Smooth muscle cell (in vitro differentiated cells): Measurements from ENCODE around the gene ALKBH7. TPM values are rescaled to one million over a fixed set of nuclear protein-coding genes. Genes with fewer than 3 reads are reported as not detected.

Source experiments
- DNase-seq: peaks from one replicate; lab custom pipeline; 2025; ENCODE audit not compliant: unreplicated experiment; lab: John Stamatoyannopoulos, UW
- H2AFZ ChIP-seq: fragments of 200-600 bp; sonication (generic); 2 replicates; pipeline ENCODE4 v1.6.0; 2016; ENCODE audit warnings: antibody characterized with exemption, low read depth, mild to moderate bottlenecking
- H3F3A ChIP-seq: fragments of 200-600 bp; sonication (generic); 2 replicates; pipeline ENCODE4 v1.6.0; 2017; ENCODE audit warnings: antibody characterized with exemption, low read depth
- H3K27ac ChIP-seq: fragments of 200-600 bp; sonication (generic); 2 replicates; pipeline ENCODE4 v1.5.1; 2016; ENCODE audit warnings: low read depth, mild to moderate bottlenecking
- H3K27me3 ChIP-seq: fragments of 200-600 bp; sonication (generic); 2 replicates; pipeline ENCODE4 v1.6.1; 2016; ENCODE audit warnings: low read depth, mild to moderate bottlenecking
- H3K36me3 ChIP-seq: fragments of 200-600 bp; sonication (generic); 2 replicates; pipeline ENCODE4 v1.5.1; 2016; ENCODE audit warnings: low read depth
- H3K4me1 ChIP-seq: fragments of 200-600 bp; sonication (generic); 2 replicates; pipeline ENCODE4 v1.5.1; 2016; ENCODE audit warnings: low read depth
- H3K4me2 ChIP-seq: fragments of 200-600 bp; sonication (generic); 2 replicates; pipeline ENCODE4 v1.6.0; 2016; ENCODE audit warnings: mild to moderate bottlenecking
- H3K4me3 ChIP-seq: fragments of 200-600 bp; sonication (generic); 2 replicates; pipeline ENCODE4 v1.5.1; 2016; ENCODE audit warnings: mild to moderate bottlenecking
- H3K79me2 ChIP-seq: fragments of 200-600 bp; sonication (generic); 2 replicates; pipeline ENCODE4 v1.6.0; 2016; ENCODE audit warnings: low read depth, mild to moderate bottlenecking
- H3K9ac ChIP-seq: fragments of 200-600 bp; sonication (generic); 2 replicates; pipeline ENCODE4 v1.6.0; 2016; ENCODE audit warnings: low read depth
- H3K9me3 ChIP-seq: fragments of 200-600 bp; sonication (generic); replicated peaks from 2 replicates; pipeline ENCODE4 v1.5.1; 2016; ENCODE audit warnings: low read depth
- H4K20me1 ChIP-seq: fragments of 200-600 bp; sonication (generic); 2 replicates; pipeline ENCODE4 v1.6.0; 2016; ENCODE audit warnings: low read depth
- CTCF ChIP-seq: fragments of 200-600 bp; sonication (generic); IDR thresholded peaks from 2 replicates; pipeline ENCODE4 v1.5.1; 2017; ENCODE audit warnings: borderline replicate concordance, mild to moderate bottlenecking, antibody characterized with exemption; ENCODE audit not compliant: insufficient read depth, poor library complexity, severe bottlenecking
- WGBS: methylation state at CpG from one replicate; pipeline ENCODE4 v1.1.7; 2016; ENCODE audit warnings: low lambda C conversion rate; 5-methylcytosine and 5-hydroxymethylcytosine counted together
- polyA plus RNA-seq: library from polyadenylated mRNA; unstranded; fragments of >200 nt; fragmentation: Nextera tagmentation; extraction: Ambion mirVana; gene quantifications from 2 replicates; pipeline ENCODE4 v1.2.1, GENCODE V29; 2016
- total RNA-seq: library from RNA; depleted of rRNA; stranded (reverse); fragments of >200 nt; gene quantifications from 2 replicates; pipeline ENCODE4 v1.2.3, GENCODE V29; 2014

The ALKBH7 gene, protein sequence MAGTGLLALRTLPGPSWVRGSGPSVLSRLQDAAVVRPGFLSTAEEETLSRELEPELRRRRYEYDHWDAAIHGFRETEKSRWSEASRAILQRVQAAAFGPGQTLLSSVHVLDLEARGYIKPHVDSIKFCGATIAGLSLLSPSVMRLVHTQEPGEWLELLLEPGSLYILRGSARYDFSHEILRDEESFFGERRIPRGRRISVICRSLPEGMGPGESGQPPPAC
- total RNA-seq (34.4 and 38.2 TPM in 2 replicates), polyA plus RNA-seq (100 and 103 TPM in 2 replicates)

GRCh38 chr19:6372594-6373095 lies at the start of gene ALKBH7:
Gene ALKBH7 (plus strand): TSS chr19:6372794. CDS start chr19:6372821, 27 bp downstream.
- WGBS, result 1% methylated on average over 44 of the region's 47 CpGs
- peak within 1 kb of the TSS; percentile 86 for H3K4me2 ChIP-seq
- no peaks in the 10 kb centered on the region for H3K9me3 ChIP-seq

DNA sequence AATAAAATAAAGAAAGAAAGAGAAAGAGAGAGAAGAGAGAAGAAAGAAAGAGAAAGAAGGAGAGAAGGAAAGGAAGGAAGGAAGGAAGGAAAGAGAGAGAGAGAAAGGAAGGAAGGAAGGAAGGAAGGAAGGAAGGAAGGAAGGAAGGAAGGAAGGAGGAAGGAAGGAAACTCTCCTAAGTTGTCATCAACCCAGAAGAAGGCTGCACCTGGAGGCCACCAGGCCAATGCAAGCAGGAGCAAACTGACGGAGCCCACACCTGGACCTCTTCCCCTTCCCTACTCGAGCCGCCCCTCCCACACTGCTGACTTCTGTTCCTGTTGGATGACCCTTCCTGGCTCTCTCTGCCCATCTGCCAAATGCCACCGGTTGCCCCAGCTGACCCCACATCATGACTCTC lies 47.8 kb upstream of the ALKBH7 start:
- Histone ChIP-seq H3K27ac (no peak overlapping the region), H3K4me3 (no peak overlapping the region), H3K36me3 (no peaks in the 10 kb centered on the region), H2AFZ (no peak overlapping the region), H3K4me1 (no peaks in the 10 kb centered on the region), H3K27me3 (no peaks in the 10 kb centered on the region), H3K9me3 (no peaks in the 10 kb centered on the region), H3K79me2 (no peaks in the 10 kb centered on the region), H3K4me2 (no peak overlapping the region), H3F3A (no peaks in the 10 kb centered on the region), H4K20me1 (no peaks in the 10 kb centered on the region), H3K9ac (no peak overlapping the region)
- 78% methylated on average over 4 of the region's 4 CpGs for WGBS
- no peak for DNase-seq
- TF ChIP-seq CTCF, result no peak

More at GRCh38 chr19:6372594-6373095, at the start of gene ALKBH7:
- peak within 1 kb of the TSS; percentile 86 for H2AFZ ChIP-seq
- H3K36me3 ChIP-seq, result no peaks in the 10 kb centered on the region
- H3K9ac ChIP-seq, result peak within 1 kb of the TSS; percentile 87
- H3K27me3 ChIP-seq, result no peaks in the 10 kb centered on the region
- no peak for TF ChIP-seq CTCF
- peaks cover 5% of the 10 kb centered on the region for H3K4me1 ChIP-seq
- peak within 1 kb of the TSS; percentile 94 for H3K27ac ChIP-seq
- peaks cover 9% of the 10 kb centered on the region for H3F3A ChIP-seq
- H3K79me2 ChIP-seq, result no peaks in the 10 kb centered on the region
- no peaks in the 10 kb centered on the region for H4K20me1 ChIP-seq
- DNase-seq, result peak; percentile 98
- H3K4me3 ChIP-seq, result peak within 1 kb of the TSS; percentile 81

DNA sequence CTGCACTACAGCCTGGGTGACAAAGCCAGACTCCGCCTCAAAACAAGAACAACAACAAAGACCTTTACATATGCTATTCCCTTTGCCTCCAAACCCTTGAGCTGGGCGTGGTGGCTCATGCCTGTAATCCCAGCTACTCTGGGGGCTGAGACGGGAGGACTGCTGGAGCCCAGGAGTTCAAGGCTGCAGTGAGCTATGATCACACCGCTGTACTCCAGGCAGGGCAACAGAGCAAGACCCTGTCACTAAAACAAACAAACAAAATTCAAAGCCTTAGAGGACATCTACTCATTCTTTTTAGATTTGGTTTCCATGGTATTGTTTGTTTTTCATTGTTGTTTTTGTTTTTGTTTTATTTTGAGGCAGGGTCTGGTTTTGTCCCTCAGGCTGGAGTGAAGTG lies 47.0 kb upstream of the ALKBH7 start:
- WGBS, result 82% methylated on average over 4 of the region's 4 CpGs
- H3K9me3 ChIP-seq, result no peaks in the 10 kb centered on the region
- H2AFZ ChIP-seq, result no peak overlapping the region
- H3K27me3 ChIP-seq, result no peaks in the 10 kb centered on the region
- no peak for TF ChIP-seq CTCF
- no peak overlapping the region for H3K4me3 ChIP-seq
- no peaks in the 10 kb centered on the region for H4K20me1 ChIP-seq
- DNase-seq, result no peak
- no peaks in the 10 kb centered on the region for H3K79me2 ChIP-seq
- no peaks in the 10 kb centered on the region for H3K36me3 ChIP-seq
- H3F3A ChIP-seq, result no peaks in the 10 kb centered on the region
- H3K9ac ChIP-seq, result no peak overlapping the region
- H3K27ac ChIP-seq, result no peak overlapping the region
- H3K4me1 ChIP-seq, result no peaks in the 10 kb centered on the region
- H3K4me2 ChIP-seq, result no peak overlapping the region

- H4K20me1 ChIP-seq, result no peaks in the 10 kb centered on the region
- H3K27me3 ChIP-seq, result no peaks in the 10 kb centered on the region
- WGBS, result 84% methylated on average over 5 of the region's 5 CpGs
- TF ChIP-seq CTCF, result no peak
- H3K27ac ChIP-seq, result no peak overlapping the region
- H3K4me1 ChIP-seq, result no peaks in the 10 kb centered on the region
- H3K4me2 ChIP-seq, result no peak overlapping the region
- H3K36me3 ChIP-seq, result no peaks in the 10 kb centered on the region
- H3K9ac ChIP-seq, result no peak overlapping the region
- no peaks in the 10 kb centered on the region for H3F3A ChIP-seq
- H3K4me3 ChIP-seq, result no peak overlapping the region
- no peaks in the 10 kb centered on the region for H3K9me3 ChIP-seq
- DNase-seq, result no peak
- no peaks in the 10 kb centered on the region for H3K79me2 ChIP-seq
- no peak overlapping the region for H2AFZ ChIP-seq
These were observed 45.8 kb upstream of the ALKBH7 start for GRCh38 chr19:6326815-6327214.
